HepG2 (cell line): ENCODE results near the gene FAM161A. TPM values are rescaled to one million over a fixed set of nuclear protein-coding genes. Genes with fewer than 3 reads are reported as not detected.
A peak's percentile ranks its signal among the peaks of the same experiment; 100 is the strongest.

ENCODE experiments used
- CSRNP1 ChIP-seq: sonication (generic); formaldehyde crosslinking; IDR thresholded peaks from 2 replicates; pipeline ENCODE4 v1.8.1; 2023; ENCODE audit warnings: mild to moderate bottlenecking, missing genetic modification reagents
- FOSL2 ChIP-seq: sonication (generic); formaldehyde crosslinking; IDR thresholded peaks from 2 replicates; pipeline ENCODE4 v1.4.0; 2020; ENCODE audit warnings: missing genetic modification reagents
- FOXJ3 ChIP-seq: sonication (generic); formaldehyde crosslinking; IDR thresholded peaks from 2 replicates; pipeline ENCODE4 v1.4.0; 2020; ENCODE audit warnings: missing genetic modification reagents, mild to moderate bottlenecking, borderline replicate concordance
- FOXK2 ChIP-seq: fragments of 450-650 bp; IDR thresholded peaks from 2 replicates; pipeline ENCODE4 v1.6.1; 2016
- HMGXB3 ChIP-seq: sonication (generic); formaldehyde crosslinking; IDR thresholded peaks from 2 replicates; pipeline ENCODE4 v1.4.0; 2020; ENCODE audit warnings: missing genetic modification reagents, borderline replicate concordance
- KDM5B ChIP-seq: sonication (generic); formaldehyde crosslinking; IDR thresholded peaks from 2 replicates; pipeline ENCODE4 v1.4.0; 2020; ENCODE audit warnings: missing genetic modification reagents, mild to moderate bottlenecking, borderline replicate concordance
- NFIB ChIP-seq: sonication (generic); formaldehyde crosslinking; IDR thresholded peaks from 2 replicates; pipeline ENCODE4 v1.9.0; 2021; ENCODE audit warnings: missing genetic modification reagents, mild to moderate bottlenecking, borderline replicate concordance
- REXO4 ChIP-seq: sonication (generic); formaldehyde crosslinking; IDR thresholded peaks from 2 replicates; pipeline ENCODE4 v1.8.0; 2022; ENCODE audit warnings: missing genetic modification reagents, mild to moderate bottlenecking, borderline replicate concordance
- SP5 ChIP-seq: IDR thresholded peaks from 2 replicates; pipeline ENCODE4 v1.6.1; 2016; ENCODE audit warnings: low read depth, borderline replicate concordance
- TBX2 ChIP-seq: sonication (generic); formaldehyde crosslinking; IDR thresholded peaks from 2 replicates; pipeline ENCODE4 v1.5.0; 2020; ENCODE audit warnings: missing genetic modification reagents, mild to moderate bottlenecking, borderline replicate concordance
- YEATS4 ChIP-seq: sonication (generic); formaldehyde crosslinking; IDR thresholded peaks from 2 replicates; pipeline ENCODE4 v1.4.0; 2020; ENCODE audit warnings: missing genetic modification reagents, borderline replicate concordance
- ZMYM4 ChIP-seq: sonication (generic); formaldehyde crosslinking; IDR thresholded peaks from 2 replicates; pipeline ENCODE4 v1.8.1; 2023; ENCODE audit warnings: mild to moderate bottlenecking, missing genetic modification reagents
- ZNF18 ChIP-seq: sonication (generic); formaldehyde crosslinking; IDR thresholded peaks from 2 replicates; pipeline ENCODE4 v1.8.0; 2022; ENCODE audit warnings: mild to moderate bottlenecking, missing genetic modification reagents; ENCODE audit not compliant: insufficient replicate concordance
- ZNF282 ChIP-seq: fragments of 450-650 bp; IDR thresholded peaks from 2 replicates; pipeline ENCODE4 v1.6.1; 2018; ENCODE audit not compliant: partially characterized antibody
- ZNF3 ChIP-seq: IDR thresholded peaks from 2 replicates; pipeline ENCODE4 v1.7.0; 2017; ENCODE audit warnings: inconsistent platforms
- ZNF512 ChIP-seq: sonication (generic); formaldehyde crosslinking; IDR thresholded peaks from 2 replicates; pipeline ENCODE4 v1.4.0; 2020; ENCODE audit warnings: mild to moderate bottlenecking, missing genetic modification reagents
- ZNF660 ChIP-seq: sonication (generic); formaldehyde crosslinking; IDR thresholded peaks from 2 replicates; pipeline ENCODE4 v1.5.1; 2020; ENCODE audit warnings: mild to moderate bottlenecking, low read depth, missing genetic modification reagents, borderline replicate concordance
- ZNF672 ChIP-seq: sonication (generic); formaldehyde crosslinking; IDR thresholded peaks from 2 replicates; pipeline ENCODE4 v1.8.1; 2022; ENCODE audit warnings: missing genetic modification reagents
- ZNF724P ChIP-seq: sonication (generic); formaldehyde crosslinking; IDR thresholded peaks from 2 replicates; pipeline ENCODE4 v1.8.0; 2022; ENCODE audit warnings: missing genetic modification reagents, borderline replicate concordance
- polyA plus RNA-seq, 8 experiments: library from polyadenylated mRNA; depleted of rRNA in 3 of 8; stranded (reverse) in 7 of 8; unstranded in 1 of 8; fragments of >200 nt; fragmentation: Illumina TruSeq in 4 of 8; extraction: Trizol in 4 of 8; gene quantifications; 2 replicates each; pipeline versions ENCODE4 v1.2.1 to v1.2.3, GENCODE V29; 2011 to 2016; ENCODE audit warnings: low read depth in 4 of 8, missing spikeins in 1 of 8, mixed read lengths in 1 of 8; ENCODE audit not compliant: insufficient read depth in 1 of 8
- total RNA-seq, 5 experiments: library from RNA; depleted of rRNA; stranded (reverse); fragments of >200 nt; fragmentation: Illumina TruSeq; extraction: Trizol; gene quantifications; 2 replicates each; pipeline ENCODE4 v1.2.3, GENCODE V29; 2016; ENCODE audit warnings: low read depth in 1 of 5

Gene FAM161A
- total and polyA plus RNA-seq, 2 of the 13 experiments (the other 11 are each of a cell fraction or from before 2014, with no cell fraction given), result 2.7 to 3.4 TPM

- TF ChIP-seq HMGXB3 (CRISPR knock-in tag) (peak; percentile 66; the same call in 1 of the 2 replicates), SP5 (CRISPR knock-in tag) (peak; percentile 98), CSRNP1 (CRISPR knock-in tag) (peak; percentile 96), ZNF512 (CRISPR knock-in tag) (no peak), FOXK2 (peak; percentile 9; the same call in 1 of the 2 replicates), ZNF282 (no peak), ZNF18 (no peak), KDM5B (CRISPR knock-in tag) (peak; percentile 98), FOSL2 (CRISPR knock-in tag) (peak; percentile 60), ZNF3 (CRISPR knock-in tag) (no peak; the same call in 1 of the 2 replicates), FOXJ3 (no peak), NFIB (CRISPR knock-in tag) (no peak), ZNF672 (CRISPR knock-in tag) (no peak), YEATS4 (CRISPR knock-in tag) (peak; percentile 99), ZMYM4 (peak; percentile 99), TBX2 (CRISPR knock-in tag) (peak; percentile 95), REXO4 (peak; percentile 83; the same call in 1 of the 2 replicates), ZNF660 (CRISPR knock-in tag) (no peak; the same call in 1 of the 2 replicates), ZNF724P (CRISPR knock-in tag) (peak; percentile 94)
Observed at GRCh38 chr2:61888267-61889055, 34.6 kb upstream of the FAM161A start, which contains the start of gene CCT4 (continued).
